H9 (cell line): Measurements from ENCODE around the gene THSD7A. TPM values are rescaled to one million over a fixed set of nuclear protein-coding genes. Genes with fewer than 3 reads are reported as not detected.

Experiments
- DNase-seq: peaks from one replicate; pipeline ENCODE4 v3.0.0-alpha.2; 2017
- H2AFZ ChIP-seq: one replicate; pipeline ENCODE4 v1.6.1; 2013; ENCODE audit warnings: mild to moderate bottlenecking, low read length, control low read depth, moderate library complexity
- H2AK5ac ChIP-seq: 2 replicates; pipeline ENCODE4 v1.6.1; 2013; ENCODE audit warnings: low read length, control low read depth, mixed read lengths; ENCODE audit not compliant: insufficient read length
- H2BK120ac ChIP-seq: one replicate; pipeline ENCODE4 v1.6.1; 2013; ENCODE audit warnings: low read depth, mild to moderate bottlenecking, low read length, control low read depth, inconsistent platforms; ENCODE audit not compliant: poor library complexity, severe bottlenecking
- H2BK12ac ChIP-seq: 2 replicates; pipeline ENCODE4 v1.6.1; 2013; ENCODE audit warnings: low read length, control low read depth, mixed read lengths, low read depth; ENCODE audit not compliant: insufficient read length
- H2BK15ac ChIP-seq: 2 replicates; pipeline ENCODE4 v1.6.1; 2013; ENCODE audit warnings: low read depth, low read length, control low read depth
- H2BK20ac ChIP-seq: one replicate; pipeline ENCODE4 v1.6.1; 2013; ENCODE audit warnings: low read depth, mild to moderate bottlenecking, low read length, control low read depth, inconsistent platforms; ENCODE audit not compliant: poor library complexity, severe bottlenecking
- H2BK5ac ChIP-seq: 2 replicates; pipeline ENCODE4 v1.6.1; 2013; ENCODE audit warnings: low read length, control low read depth, mixed read lengths; ENCODE audit not compliant: insufficient read length
- H3K14ac ChIP-seq: 2 replicates; pipeline ENCODE4 v1.6.1; 2013; ENCODE audit warnings: low read length, control low read depth; ENCODE audit not compliant: insufficient read depth
- H3K18ac ChIP-seq: 2 replicates; pipeline ENCODE4 v1.6.1; 2013; ENCODE audit warnings: low read depth, mild to moderate bottlenecking, mixed read lengths, low read length, control low read depth; ENCODE audit not compliant: insufficient read length
- H3K23ac ChIP-seq: 2 replicates; pipeline ENCODE4 v1.6.1; 2013; ENCODE audit warnings: low read length, control low read depth, mixed read lengths, low read depth; ENCODE audit not compliant: insufficient read length
- H3K23me2 ChIP-seq: 2 replicates; pipeline ENCODE4 v1.6.1; 2013; ENCODE audit warnings: low read depth, mild to moderate bottlenecking, mixed read lengths, low read length, control low read depth; ENCODE audit not compliant: insufficient read length, poor library complexity, severe bottlenecking
- H3K27ac ChIP-seq: 2 replicates; pipeline ENCODE4 v1.5.1; 2013; ENCODE audit warnings: low read length, control low read depth, mixed read lengths, low read depth; ENCODE audit not compliant: insufficient read length
- H3K27me3 ChIP-seq: 2 replicates; pipeline ENCODE4 v1.6.1; 2013; ENCODE audit warnings: low read length, control low read depth, inconsistent platforms; ENCODE audit not compliant: insufficient read depth
- H3K4ac ChIP-seq: 2 replicates; pipeline ENCODE4 v1.6.1; 2013; ENCODE audit warnings: low read depth, mild to moderate bottlenecking, control low read depth, inconsistent platforms, low read length, moderate library complexity
- H3K4me1 ChIP-seq: 2 replicates; pipeline ENCODE4 v1.6.1; 2013; ENCODE audit warnings: low read length, control low read depth, inconsistent platforms; ENCODE audit not compliant: insufficient read depth
- H3K4me2 ChIP-seq: 2 replicates; pipeline ENCODE4 v1.6.1; 2013; ENCODE audit warnings: low read length, control low read depth, mixed read lengths; ENCODE audit not compliant: insufficient read length, insufficient read depth
- H3K56ac ChIP-seq: 2 replicates; pipeline ENCODE4 v1.6.1; 2013; ENCODE audit warnings: low read depth, mild to moderate bottlenecking, mixed read lengths, low read length, control low read depth; ENCODE audit not compliant: insufficient read length
- H3K79me1 ChIP-seq: 2 replicates; pipeline ENCODE4 v1.6.1; 2013; ENCODE audit warnings: low read depth, mild to moderate bottlenecking, moderate library complexity, low read length, control low read depth, inconsistent platforms; ENCODE audit not compliant: insufficient read depth, poor library complexity, severe bottlenecking
- H3K79me2 ChIP-seq: 2 replicates; pipeline ENCODE4 v1.6.1; 2013; ENCODE audit warnings: low read length, control low read depth, inconsistent platforms; ENCODE audit not compliant: insufficient read depth
- H3K9ac ChIP-seq: 2 replicates; pipeline ENCODE4 v1.6.1; 2013; ENCODE audit warnings: low read length, control low read depth, mixed read lengths; ENCODE audit not compliant: insufficient read length; ENCODE audit errors: extremely low read depth
- H3K9me3 ChIP-seq: one replicate; pipeline ENCODE4 v1.6.1; 2013; ENCODE audit warnings: low read depth, low read length, inconsistent platforms; ENCODE audit not compliant: control insufficient read depth
- H3T11ph ChIP-seq: one replicate; pipeline ENCODE4 v1.6.1; 2013; ENCODE audit warnings: mild to moderate bottlenecking, low read length, control low read depth, inconsistent platforms
- H4K20me1 ChIP-seq: one replicate; pipeline ENCODE4 v1.6.1; 2013; ENCODE audit not compliant: control insufficient read depth, insufficient read length, insufficient read depth
- H4K5ac ChIP-seq: 2 replicates; pipeline ENCODE4 v1.6.1; 2013; ENCODE audit warnings: low read depth, mild to moderate bottlenecking, mixed read lengths, low read length, control low read depth; ENCODE audit not compliant: insufficient read length
- H4K8ac ChIP-seq: replicated peaks from 2 replicates; pipeline ENCODE4 v1.6.1; 2013; ENCODE audit warnings: low read length, control low read depth, mixed read lengths, low read depth; ENCODE audit not compliant: insufficient read length
- H4K91ac ChIP-seq: 2 replicates; pipeline ENCODE4 v1.6.1; 2013; ENCODE audit warnings: low read depth, mild to moderate bottlenecking, moderate library complexity, mixed read lengths, low read length, control low read depth; ENCODE audit not compliant: insufficient read length
- H3K27ac Mint-ChIP-seq, 3 experiments: 2 replicates in 2 of 3; 3 replicates in 1 of 3; pipeline ENCODE4 v1.8.0; 2020 to 2021; ENCODE audit warnings: mixed read lengths in 3 of 3, mild to moderate bottlenecking in 1 of 3, moderate library complexity in 1 of 3
- H3K27me3 Mint-ChIP-seq: 2 replicates; pipeline ENCODE4 v1.8.0; 2021; ENCODE audit warnings: low read depth, mild to moderate bottlenecking, moderate library complexity, mixed read lengths
- H3K36me3 Mint-ChIP-seq, 3 experiments: 2 replicates in 2 of 3; 3 replicates in 1 of 3; pipeline ENCODE4 v1.8.0; 2020 to 2021; ENCODE audit warnings: low read depth in 3 of 3, mixed read lengths in 3 of 3; ENCODE audit not compliant: insufficient read depth in 1 of 3
- H3K4me1 Mint-ChIP-seq, 2 experiments: 2 replicates each; pipeline ENCODE4 v1.8.0; 2020; ENCODE audit warnings: mixed read lengths in 2 of 2
- H3K4me3 Mint-ChIP-seq, 2 experiments: 2 replicates in 1 of 2; 3 replicates in 1 of 2; pipeline ENCODE4 v1.8.0; 2020 to 2021; ENCODE audit warnings: mild to moderate bottlenecking in 2 of 2, mixed read lengths in 2 of 2, moderate library complexity in 1 of 2
- H3K9me3 Mint-ChIP-seq, 2 experiments: 2 replicates in 1 of 2; 3 replicates in 1 of 2; pipeline ENCODE4 v1.8.0; 2020; ENCODE audit warnings: mild to moderate bottlenecking in 2 of 2, mixed read lengths in 2 of 2, moderate library complexity in 1 of 2
- CTCF ChIP-seq: fragments of 200-600 bp; sonication (generic); conservative IDR thresholded peaks from 3 replicates; pipeline ENCODE4 v1.8.0; 2021; ENCODE audit warnings: antibody characterized with exemption, mild to moderate bottlenecking
- WGBS: extraction: QIAGEN DNeasy Blood & Tissue Kit; methylation state at CpG from one replicate; pipeline ENCODE4 v1.1.7; 2013; ENCODE audit warnings: missing lambda C conversion rate, low lambda C conversion rate, mixed read lengths; ENCODE audit not compliant: insufficient read length; ENCODE audit errors: extremely low coverage; 5-methylcytosine and 5-hydroxymethylcytosine counted together
- total RNA-seq: library from RNA; stranded (reverse); gene quantifications from 2 replicates; pipeline ENCODE4 v1.2.1, GENCODE V29; 2021

THSD7A gene
- total RNA-seq, 1 experiment from 2014 or later = 0.42 TPM

- no peak overlapping the region for H2BK20ac ChIP-seq
- no CpG with 5 or more reads among the region's 3 CpGs for WGBS
- H3T11ph ChIP-seq = no peak overlapping the region
- Mint-ChIP-seq H3K36me3 (no peaks in the 10 kb centered on the region), H3K9me3 (no peaks in the 10 kb centered on the region; a peak in 2 of 5 replicates), H3K4me3 (no peak overlapping the region), H3K27ac (peak overlapping the region in 1 of 3 experiments; percentile 58; a peak in 2 of 7 replicates), H3K4me1 (peaks cover 11 to 13% of the 10 kb centered on the region in 2 experiments), H3K27me3 (no peaks in the 10 kb centered on the region)
- H3K56ac ChIP-seq = no peak overlapping the region
- H3K23ac ChIP-seq = no peak overlapping the region
- H3K27ac ChIP-seq = no peak overlapping the region
- no peak overlapping the region for H3K18ac ChIP-seq
- H3K14ac ChIP-seq = no peak overlapping the region
- no peaks in the 10 kb centered on the region for H4K20me1 ChIP-seq
- H2BK15ac ChIP-seq = no peak overlapping the region
- H3K4ac ChIP-seq = no peak overlapping the region
- H2BK5ac ChIP-seq = no peak overlapping the region
- H3K27me3 ChIP-seq = no peaks in the 10 kb centered on the region; the same call in 1 of the 2 replicates
- no peaks in the 10 kb centered on the region for H3K4me1 ChIP-seq
- no peaks in the 10 kb centered on the region for H3K79me1 ChIP-seq
- no peak for DNase-seq
- no peaks in the 10 kb centered on the region for H3K9me3 ChIP-seq
- H2BK12ac ChIP-seq = no peak overlapping the region
- no peak overlapping the region for H2AFZ ChIP-seq
- no peak overlapping the region for H3K4me2 ChIP-seq
- TF ChIP-seq CTCF = no peak
- no peak overlapping the region for H4K91ac ChIP-seq
- no peak overlapping the region for H4K8ac ChIP-seq
- H2BK120ac ChIP-seq = no peak overlapping the region
- H3K79me2 ChIP-seq = no peaks in the 10 kb centered on the region
- H4K5ac ChIP-seq = no peak overlapping the region
- no peaks in the 10 kb centered on the region for H3K23me2 ChIP-seq
- no peak overlapping the region for H3K9ac ChIP-seq
- H2AK5ac ChIP-seq = no peak overlapping the region
These were observed 503.7 kb downstream of the THSD7A start for GRCh38 chr7:11328309-11328708.
